ENCODE results near the gene GLI3.

Gene GLI3

DNA sequence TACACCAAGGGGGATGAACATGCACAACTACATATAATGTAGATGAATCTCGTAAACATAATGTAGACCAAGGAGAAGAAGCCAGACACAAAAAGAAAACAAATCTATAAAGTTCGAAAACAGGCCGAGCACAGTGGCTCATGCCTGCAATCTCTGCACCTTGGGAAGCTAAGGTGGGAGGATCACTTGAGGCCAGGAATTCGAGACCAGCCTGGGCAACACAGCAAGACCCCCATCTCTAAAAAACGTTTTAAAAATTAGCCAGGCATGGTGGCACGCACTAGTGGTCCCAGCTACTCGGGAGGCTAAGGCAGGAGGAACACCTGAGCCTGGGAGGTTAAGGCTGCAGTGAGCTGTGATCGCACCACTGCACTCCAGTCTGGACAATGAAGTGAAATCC lies 68.5 kb downstream of the GLI3 start:
- DNase-seq: no peak

- no peak for DNase-seq
Measured at GRCh38 chr7:42167631-42168236, 69.3 kb downstream of the GLI3 start.

GRCh38 chr7:42167206-42167605 lies 69.8 kb downstream of the GLI3 start:
- no peak for DNase-seq

GRCh38 chr7:42164881-42165428 lies 72.1 kb downstream of the GLI3 start:
- no peak for DNase-seq

DNA sequence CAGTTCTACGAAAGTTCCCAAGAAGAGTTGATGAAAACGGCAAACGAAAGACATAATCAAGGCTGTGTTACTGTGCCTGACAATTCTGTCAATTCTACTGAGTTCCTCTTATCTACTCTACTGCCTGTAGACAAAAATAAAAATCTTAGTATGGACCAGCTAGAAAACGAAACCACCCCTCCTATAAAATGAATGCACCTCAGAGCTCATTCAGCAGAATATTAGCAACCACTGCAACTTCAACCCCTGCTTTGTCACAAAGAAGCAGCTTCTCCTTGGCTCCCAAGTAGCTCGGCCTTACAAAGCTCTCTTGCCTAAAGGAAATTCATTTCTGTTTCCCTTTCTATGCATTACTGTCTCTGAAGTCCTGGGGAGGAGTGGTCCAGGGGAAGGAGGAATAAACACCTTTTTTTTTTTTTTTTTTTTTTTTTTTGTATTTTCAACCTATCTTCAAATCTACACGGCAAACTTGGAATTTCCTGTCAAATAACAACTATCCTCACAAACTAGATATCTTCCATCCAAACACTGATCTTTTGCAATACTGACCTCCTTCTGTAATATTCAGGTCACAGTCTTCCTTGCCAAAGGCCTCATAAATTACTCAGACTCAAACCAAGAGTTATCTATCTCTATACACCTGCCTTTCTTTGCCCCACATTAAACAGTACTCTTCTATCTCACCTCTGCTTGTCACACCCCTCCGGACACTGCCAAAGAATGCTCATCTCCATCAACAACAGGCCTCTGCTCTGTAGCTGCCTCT lies 74.3 kb downstream of the GLI3 start:
- DNase-seq: no peak

DNA sequence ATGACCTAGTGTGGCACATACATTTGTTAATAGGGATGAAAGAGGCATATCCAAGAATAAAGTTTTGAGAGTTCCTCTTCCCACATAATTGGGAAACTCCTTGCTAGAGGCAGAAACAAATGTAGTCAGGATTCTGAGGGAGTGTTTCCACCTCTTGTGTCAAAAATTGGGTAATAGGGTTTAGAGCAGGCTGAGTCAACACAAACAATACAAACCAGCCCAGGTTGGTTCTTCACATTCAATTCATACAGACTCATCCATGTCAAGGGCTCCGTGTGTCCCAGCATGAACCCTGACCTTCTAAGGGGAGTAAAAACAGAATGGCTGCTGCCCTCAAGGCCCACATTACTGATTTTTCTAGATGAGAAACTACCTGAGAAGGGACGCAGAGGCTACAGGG lies 75.3 kb downstream of the GLI3 start:
- no peak for DNase-seq

GRCh38 chr7:42161110-42161509 lies 75.9 kb downstream of the GLI3 start:
- DNase-seq: no peak

- DNase-seq: no peak
Measured at GRCh38 chr7:42159130-42159529, 77.9 kb downstream of the GLI3 start.

DNA sequence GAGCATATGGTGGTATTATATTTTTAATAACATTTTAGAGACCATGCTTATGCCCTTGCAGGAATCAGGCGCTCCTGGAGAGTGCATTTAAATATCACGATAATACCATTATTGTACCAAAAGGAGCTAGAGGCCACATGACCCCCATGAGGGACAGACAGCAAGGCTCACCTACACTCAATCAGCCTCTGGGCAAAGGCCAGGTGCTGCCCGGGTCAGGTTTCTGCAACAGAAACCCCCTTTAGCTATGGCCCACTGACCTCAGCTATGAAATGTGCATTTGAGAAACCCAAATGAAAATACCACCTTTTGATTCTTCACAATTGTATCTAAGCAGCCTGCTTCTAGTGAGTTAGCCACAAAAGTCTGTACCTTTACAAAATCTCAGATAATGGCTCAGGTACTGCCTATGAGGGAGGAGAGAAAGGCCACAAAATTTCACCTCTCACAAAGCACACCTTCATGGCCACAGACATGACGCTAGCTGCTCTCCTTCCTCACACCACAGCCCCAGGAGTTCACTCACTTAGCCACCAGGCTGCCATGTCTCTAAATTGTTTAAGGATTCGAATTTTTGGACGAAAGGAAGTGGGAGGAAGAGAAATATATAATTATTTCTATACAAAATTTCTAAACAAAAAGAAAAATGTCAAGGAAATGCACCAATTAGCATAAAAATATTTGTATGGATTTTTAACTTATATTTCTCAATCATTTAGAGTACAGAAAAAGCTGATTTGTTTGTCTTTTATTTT lies 79.9 kb downstream of the GLI3 start:
- DNase-seq: no peak

- DNase-seq: no peak
Measured at GRCh38 chr7:42156291-42156865, 80.6 kb downstream of the GLI3 start.

- DNase-seq: no peak
Measured at GRCh38 chr7:42155584-42156290, 81.3 kb downstream of the GLI3 start.

DNA sequence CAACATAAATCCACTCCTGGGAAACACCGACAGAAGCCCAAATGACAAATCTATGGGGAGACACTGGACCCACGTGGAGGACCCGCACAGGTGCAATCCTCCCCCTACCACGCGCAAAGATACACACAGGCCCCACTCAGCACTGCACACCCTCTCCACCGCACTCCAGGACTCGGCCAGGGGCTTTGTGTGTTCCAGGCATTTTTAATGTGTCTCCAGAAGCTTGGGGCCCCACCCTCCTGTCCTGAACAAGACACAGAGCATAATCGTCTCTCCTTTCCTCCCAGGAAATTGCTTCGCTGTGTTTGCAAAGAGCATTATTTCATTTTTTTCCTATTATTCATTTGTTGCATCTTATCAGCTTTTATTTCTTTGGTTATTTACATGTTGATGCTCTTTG lies 82.8 kb downstream of the GLI3 start:
- no peak for DNase-seq

DNA sequence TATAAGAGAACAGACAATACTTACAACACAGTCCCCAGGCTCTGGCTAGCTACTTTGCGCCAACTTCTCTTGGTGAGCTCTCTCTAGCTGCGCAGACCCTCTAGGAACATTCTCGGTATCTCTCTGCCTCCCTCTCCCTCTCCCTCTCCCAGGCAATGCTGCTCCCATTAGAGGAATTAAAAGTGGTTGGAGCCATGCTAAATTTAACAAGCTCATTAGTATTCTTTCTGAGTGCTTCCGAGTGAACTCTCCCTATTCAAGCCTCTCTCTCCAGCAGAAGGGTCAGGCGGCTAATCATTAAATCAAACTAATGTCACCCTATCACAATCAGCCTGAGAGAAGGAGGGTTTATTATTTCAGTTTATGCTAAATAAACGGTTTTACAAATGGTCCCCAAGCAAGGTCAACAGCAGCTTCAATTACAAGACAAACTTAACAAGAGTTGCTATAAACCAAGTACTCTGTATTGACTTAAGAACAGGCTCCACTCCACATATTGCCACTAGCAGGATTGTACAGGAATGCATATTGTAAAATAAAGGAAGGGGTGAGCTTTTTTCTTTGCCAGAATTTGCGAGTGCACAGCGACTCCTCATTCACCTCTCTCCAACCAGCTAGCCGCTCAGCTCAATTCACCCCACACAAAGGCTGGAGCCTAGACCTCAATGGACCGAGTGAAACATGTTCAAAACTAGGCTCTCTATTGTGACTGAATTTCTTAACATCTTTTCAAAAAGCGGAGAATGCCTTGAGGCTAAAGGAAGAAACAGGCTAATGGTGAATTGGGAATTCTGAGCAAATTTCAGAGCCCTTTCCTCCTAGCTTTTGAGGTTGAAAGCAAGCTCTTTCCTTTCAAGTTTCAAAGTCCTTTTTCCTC lies 84.4 kb downstream of the GLI3 start:
- no peak for DNase-seq

- DNase-seq: no peak
Measured at GRCh38 chr7:42151309-42151708, 85.7 kb downstream of the GLI3 start.

DNA sequence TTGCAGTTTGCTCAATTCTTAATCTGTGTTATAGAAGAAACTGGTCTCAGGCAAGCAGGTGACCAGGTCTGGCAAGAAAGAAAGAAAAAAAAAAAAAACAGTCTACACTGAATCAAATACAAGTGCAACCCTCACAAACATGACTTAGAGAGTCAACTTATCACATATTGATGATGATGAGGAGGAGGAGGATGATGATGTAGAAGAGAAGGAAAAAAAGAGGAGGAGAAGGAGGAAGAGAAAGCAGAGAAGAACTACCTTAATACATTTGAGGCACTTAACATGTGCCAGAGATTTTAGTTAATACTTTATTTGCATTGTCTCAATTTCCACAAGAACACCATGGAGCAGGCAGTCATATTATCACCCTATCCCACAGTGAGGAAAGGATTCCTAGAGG lies 91.5 kb downstream of the GLI3 start:
- no peak for DNase-seq

- DNase-seq: no peak
Measured at GRCh38 chr7:42144604-42145003, 92.4 kb downstream of the GLI3 start.

DNA sequence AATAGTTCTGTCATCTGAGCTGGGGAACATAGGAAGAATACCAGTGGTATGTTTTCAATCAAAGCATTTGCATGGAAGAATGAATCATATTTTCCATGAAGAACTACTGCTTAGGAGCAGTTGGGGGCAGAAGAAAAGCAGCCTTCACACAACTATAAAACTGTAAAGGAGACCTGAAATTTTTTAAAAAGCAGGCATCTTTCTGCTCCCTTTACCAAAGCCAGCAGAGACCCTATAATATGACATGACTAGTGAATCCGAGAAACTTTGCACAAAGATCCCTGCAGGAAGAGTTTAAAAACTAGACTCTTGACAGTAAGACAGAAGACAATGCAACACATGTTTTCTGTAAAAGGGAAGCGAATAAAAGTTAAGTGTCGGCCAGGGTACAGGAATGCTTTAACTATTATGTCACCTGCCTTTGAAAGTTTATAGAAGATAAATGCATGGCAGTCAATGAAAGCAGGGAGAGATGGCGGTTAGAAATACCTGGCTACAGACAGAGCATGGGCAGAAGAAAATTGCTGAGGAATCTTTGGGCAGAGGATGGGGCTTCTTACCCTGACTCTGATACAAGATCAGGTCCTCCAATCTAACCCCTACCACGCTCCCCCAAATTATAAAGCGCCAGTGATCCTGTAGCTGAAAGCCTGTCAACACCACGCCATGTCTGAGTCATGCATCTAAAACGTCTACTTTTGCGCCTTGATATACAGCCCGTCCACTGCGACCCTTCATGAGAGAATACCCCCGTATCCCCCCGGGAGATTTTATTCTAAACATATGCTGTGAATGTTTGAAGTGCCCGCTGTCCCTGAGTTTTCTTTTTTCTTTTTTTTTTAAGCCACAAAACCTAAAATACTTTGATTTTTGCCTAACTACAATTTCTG lies 93.1 kb downstream of the GLI3 start:
- no peak for DNase-seq

DNA sequence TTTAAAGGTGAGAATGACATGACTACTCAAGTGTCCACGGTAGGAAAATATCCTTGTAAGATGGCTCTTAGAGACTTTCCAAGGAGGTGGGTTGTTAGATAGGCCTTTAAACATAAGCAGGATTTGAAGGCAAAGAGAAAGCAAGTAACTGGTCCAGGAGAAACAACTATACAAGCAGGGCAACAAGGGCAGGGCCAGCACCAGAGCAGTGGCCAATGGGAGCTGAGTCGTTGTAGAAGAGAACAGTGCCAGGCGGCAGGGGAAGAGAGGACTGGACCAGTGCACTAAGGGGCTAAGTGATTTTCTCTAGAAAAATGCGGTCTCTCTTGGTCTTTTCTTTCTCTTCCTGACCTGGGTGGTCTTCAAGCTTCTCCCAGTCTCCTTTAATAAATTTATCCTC lies 94.9 kb downstream of the GLI3 start:
- no peak for DNase-seq

DNA sequence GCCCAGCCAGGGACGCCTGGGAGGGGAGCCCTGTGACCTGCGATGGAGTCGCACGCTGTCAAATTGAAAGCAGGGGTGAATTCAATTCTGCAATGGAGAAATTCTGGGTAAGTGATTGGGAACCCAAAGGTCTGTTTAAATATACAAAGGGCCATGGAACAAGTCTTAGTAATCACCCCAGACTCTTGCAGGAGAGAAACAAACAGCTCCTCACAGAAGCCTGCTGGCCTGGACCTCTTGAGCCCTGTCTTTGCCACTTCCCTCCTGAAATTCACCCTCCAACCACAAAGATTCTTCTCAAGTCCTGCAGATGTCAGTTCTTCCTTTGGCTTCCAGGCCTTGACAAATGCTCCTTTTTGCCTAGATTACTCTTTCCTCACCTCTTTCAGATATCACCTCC lies 97.3 kb downstream of the GLI3 start:
- DNase-seq: no peak

DNA sequence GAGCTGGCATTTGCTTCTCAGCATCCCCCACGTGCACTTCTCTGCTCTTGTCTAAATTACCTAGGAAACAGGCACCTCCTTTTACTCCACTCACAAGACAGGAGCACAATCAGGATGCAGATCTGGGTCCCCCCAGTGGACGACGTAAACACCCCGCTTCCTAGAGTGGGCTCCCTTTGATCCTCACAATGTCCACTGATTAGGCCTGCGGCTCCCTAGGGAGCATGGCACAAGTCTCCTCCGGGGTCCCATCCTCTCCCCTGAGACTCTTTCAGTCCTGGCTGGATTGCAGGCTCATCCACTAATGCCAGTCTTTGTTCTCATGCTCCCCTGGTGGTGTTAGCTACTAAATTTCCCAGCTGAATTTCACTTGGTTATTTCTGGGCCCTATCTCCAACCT lies 98.3 kb downstream of the GLI3 start:
- DNase-seq: no peak

GRCh38 chr7:42137941-42138340 lies 99.1 kb downstream of the GLI3 start:
- no peak for DNase-seq
